Measurements from ENCODE around the gene ACRV1. TPM values are rescaled to one million over a fixed set of nuclear protein-coding genes. Genes with fewer than 3 reads are reported as not detected.

Gene ACRV1
- total RNA-seq, 1 experiment from 2014 or later = not detected

- no peak for DNase-seq (ENCODE audit: extremely low read depth, low read depth)
These were observed 18.0 kb downstream of the ACRV1 start for GRCh38 chr11:125662689-125663088.

- DNase-seq (ENCODE audit: extremely low read depth, low read depth) = no peak
These were observed 31.0 kb downstream of the ACRV1 start for GRCh38 chr11:125649465-125650166.

GRCh38 chr11:125645871-125646270 is 34.8 kb downstream of the ACRV1 start:
- DNase-seq (ENCODE audit: extremely low read depth, low read depth) = no peak

GRCh38 chr11:125638315-125638714 is 42.3 kb downstream of the ACRV1 start:
- DNase-seq (ENCODE audit: extremely low read depth, low read depth) = no peak

- no peak for DNase-seq (ENCODE audit: extremely low read depth, low read depth)
These were observed 42.8 kb downstream of the ACRV1 start for GRCh38 chr11:125637840-125638239.

- no peak for DNase-seq (ENCODE audit: extremely low read depth, low read depth)
These were observed 53.3 kb downstream of the ACRV1 start for GRCh38 chr11:125627236-125627910.

- DNase-seq (ENCODE audit: extremely low read depth, low read depth) = no peak
These were observed 54.2 kb downstream of the ACRV1 start for GRCh38 chr11:125626288-125626950.

- DNase-seq (ENCODE audit: extremely low read depth, low read depth) = peak; percentile 83
These were observed 54.9 kb downstream of the ACRV1 start for GRCh38 chr11:125625630-125626287.

- DNase-seq (ENCODE audit: extremely low read depth, low read depth) = no peak
These were observed 55.4 kb downstream of the ACRV1 start for GRCh38 chr11:125625225-125625629.

GRCh38 chr11:125624756-125625213 is 55.9 kb downstream of the ACRV1 start, which contains the start of gene CHEK1:
CHEK1 (plus strand) TSS chr11:125625163; CDS start chr11:125626769, 1,606 bp downstream.
- DNase-seq (ENCODE audit: extremely low read depth, low read depth) = no peak

- DNase-seq (ENCODE audit: extremely low read depth, low read depth) = no peak
These were observed 57.6 kb downstream of the ACRV1 start for GRCh38 chr11:125623064-125623463.

GRCh38 chr11:125621995-125622394 is 58.7 kb downstream of the ACRV1 start:
- peak; percentile 28 for DNase-seq (ENCODE audit: extremely low read depth, low read depth)

Small RNA genes within 50 kb of the gene (small RNA-seq; reads per million reads assigned to genes)
- 0.04 to 0.29 reads per million in 2 experiments for gene RNU2-35P

Other genes starting within 250 kb of the ACRV1 start
- gene FEZ1, start 184.6 kb downstream of the ACRV1 start, total RNA-seq (2014; rRNA removed; shearing (Covaris generic)) = 6.4 and 8.9 TPM in 2 replicates
- 102 and 103 TPM in 2 replicates for gene EI24, start 111.4 kb downstream of the ACRV1 start, total RNA-seq (2014; rRNA removed; shearing (Covaris generic))
- 176 and 198 TPM in 2 replicates for gene STT3A, start 88.0 kb downstream of the ACRV1 start, total RNA-seq (2014; rRNA removed; shearing (Covaris generic))
- gene CHEK1, start 55.7 kb downstream of the ACRV1 start, total RNA-seq (2014; rRNA removed; shearing (Covaris generic)) = 36.1 and 38.7 TPM in 2 replicates
- gene PATE1, start 65.4 kb upstream of the ACRV1 start, total RNA-seq (2014; rRNA removed; shearing (Covaris generic)) = not detected in 2 replicates
- gene PATE2, start 98.0 kb upstream of the ACRV1 start, total RNA-seq (2014; rRNA removed; shearing (Covaris generic)) = not detected in 2 replicates
- gene PATE3, start 107.3 kb upstream of the ACRV1 start, total RNA-seq (2014; rRNA removed; shearing (Covaris generic)) = not detected in 2 replicates
- not detected in 2 replicates for gene PATE4, start 152.5 kb upstream of the ACRV1 start, total RNA-seq (2014; rRNA removed; shearing (Covaris generic))
- 8.5 and 11.7 TPM in 2 replicates for gene HYLS1, start 206.8 kb upstream of the ACRV1 start, total RNA-seq (2014; rRNA removed; shearing (Covaris generic))
- gene PUS3, start 222.4 kb upstream of the ACRV1 start, total RNA-seq (2014; rRNA removed; shearing (Covaris generic)) = 17.2 and 17.9 TPM in 2 replicates
- gene DDX25, start 223.7 kb upstream of the ACRV1 start, total RNA-seq (2014; rRNA removed; shearing (Covaris generic)) = not detected in 2 replicates

Data from NCI-H460 (cell line).